ENCODE measurements around the gene TIMMDC1.

The TIMMDC1 gene

GRCh38 chr3:119527714-119528113 is 29.4 kb downstream of the TIMMDC1 start:
- H3K36me3 ChIP-seq (ENCODE audit: control insufficient read depth in 2 of 2, insufficient read depth in 1 of 2, low read length in 2 of 2), result peaks cover 0 to 33% of the 10 kb centered on the region in 2 experiments; a peak in 2 of 3 replicates
- H3K4me3 ChIP-seq (ENCODE audit: low read depth, low read length), result no peak overlapping the region
- CTCF ChIA-PET, result no interaction called here
- H3K9me3 ChIP-seq (ENCODE audit: control insufficient read depth, insufficient read depth, low read depth, low read length), result no peaks in the 10 kb centered on the region
- no peak for TF ChIP-seq ZNF530 (tag by site-specific recombination; IDR thresholded peaks at IDR 0.05; ENCODE audit: low read depth)
- POLR2A ChIA-PET, result no interaction called here
- H3K4me1 ChIP-seq (ENCODE audit: control insufficient read depth, insufficient read depth, low read length), result no peaks in the 10 kb centered on the region
- no peak overlapping the region for H3K27ac ChIP-seq (ENCODE audit: extremely low read depth, low read depth, low read length)

DNA sequence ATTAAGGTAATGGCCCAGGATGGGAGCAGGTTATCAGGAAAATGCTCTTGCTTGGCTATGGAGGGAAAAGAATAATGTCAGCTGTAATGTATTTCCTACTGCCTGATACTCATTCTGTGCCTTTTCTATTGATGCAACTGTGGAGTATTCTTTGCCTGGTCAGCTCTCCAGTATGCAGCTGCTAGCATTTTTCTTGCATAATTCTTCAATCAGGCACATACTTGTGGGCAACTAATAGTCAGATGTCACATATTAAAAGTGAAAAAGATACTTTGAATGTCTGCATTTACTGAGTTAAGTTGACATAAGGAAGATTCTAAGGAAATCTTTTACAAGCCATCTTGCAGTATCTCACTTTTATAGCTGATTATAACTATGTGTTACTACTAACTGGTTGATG is 31.5 kb downstream of the TIMMDC1 start:
- CTCF ChIA-PET, result interaction anchor here (0.6 kb wide), 1 partner anchor 12 kb away, joined by 4 read pairs; no protein-coding TSS in a partner anchor
- H3K4me3 ChIP-seq (ENCODE audit: low read depth, low read length), result no peak overlapping the region
- H3K36me3 ChIP-seq (ENCODE audit: control insufficient read depth in 2 of 2, insufficient read depth in 1 of 2, low read length in 2 of 2), result peaks cover 0 to 11% of the 10 kb centered on the region in 2 experiments; a peak in 1 of 3 replicates
- H3K27ac ChIP-seq (ENCODE audit: extremely low read depth, low read depth, low read length), result no peak overlapping the region
- POLR2A ChIA-PET, result no interaction called here
- H3K4me1 ChIP-seq (ENCODE audit: control insufficient read depth, insufficient read depth, low read length), result no peaks in the 10 kb centered on the region
- TF ChIP-seq ATF2 (tag by site-specific recombination; IDR thresholded peaks at IDR 0.05; ENCODE audit: low read depth), result no peak
- no peak for TF ChIP-seq SALL2 (tag by site-specific recombination; IDR thresholded peaks at IDR 0.05; ENCODE audit: borderline replicate concordance)
- TF ChIP-seq, protein P1, sequence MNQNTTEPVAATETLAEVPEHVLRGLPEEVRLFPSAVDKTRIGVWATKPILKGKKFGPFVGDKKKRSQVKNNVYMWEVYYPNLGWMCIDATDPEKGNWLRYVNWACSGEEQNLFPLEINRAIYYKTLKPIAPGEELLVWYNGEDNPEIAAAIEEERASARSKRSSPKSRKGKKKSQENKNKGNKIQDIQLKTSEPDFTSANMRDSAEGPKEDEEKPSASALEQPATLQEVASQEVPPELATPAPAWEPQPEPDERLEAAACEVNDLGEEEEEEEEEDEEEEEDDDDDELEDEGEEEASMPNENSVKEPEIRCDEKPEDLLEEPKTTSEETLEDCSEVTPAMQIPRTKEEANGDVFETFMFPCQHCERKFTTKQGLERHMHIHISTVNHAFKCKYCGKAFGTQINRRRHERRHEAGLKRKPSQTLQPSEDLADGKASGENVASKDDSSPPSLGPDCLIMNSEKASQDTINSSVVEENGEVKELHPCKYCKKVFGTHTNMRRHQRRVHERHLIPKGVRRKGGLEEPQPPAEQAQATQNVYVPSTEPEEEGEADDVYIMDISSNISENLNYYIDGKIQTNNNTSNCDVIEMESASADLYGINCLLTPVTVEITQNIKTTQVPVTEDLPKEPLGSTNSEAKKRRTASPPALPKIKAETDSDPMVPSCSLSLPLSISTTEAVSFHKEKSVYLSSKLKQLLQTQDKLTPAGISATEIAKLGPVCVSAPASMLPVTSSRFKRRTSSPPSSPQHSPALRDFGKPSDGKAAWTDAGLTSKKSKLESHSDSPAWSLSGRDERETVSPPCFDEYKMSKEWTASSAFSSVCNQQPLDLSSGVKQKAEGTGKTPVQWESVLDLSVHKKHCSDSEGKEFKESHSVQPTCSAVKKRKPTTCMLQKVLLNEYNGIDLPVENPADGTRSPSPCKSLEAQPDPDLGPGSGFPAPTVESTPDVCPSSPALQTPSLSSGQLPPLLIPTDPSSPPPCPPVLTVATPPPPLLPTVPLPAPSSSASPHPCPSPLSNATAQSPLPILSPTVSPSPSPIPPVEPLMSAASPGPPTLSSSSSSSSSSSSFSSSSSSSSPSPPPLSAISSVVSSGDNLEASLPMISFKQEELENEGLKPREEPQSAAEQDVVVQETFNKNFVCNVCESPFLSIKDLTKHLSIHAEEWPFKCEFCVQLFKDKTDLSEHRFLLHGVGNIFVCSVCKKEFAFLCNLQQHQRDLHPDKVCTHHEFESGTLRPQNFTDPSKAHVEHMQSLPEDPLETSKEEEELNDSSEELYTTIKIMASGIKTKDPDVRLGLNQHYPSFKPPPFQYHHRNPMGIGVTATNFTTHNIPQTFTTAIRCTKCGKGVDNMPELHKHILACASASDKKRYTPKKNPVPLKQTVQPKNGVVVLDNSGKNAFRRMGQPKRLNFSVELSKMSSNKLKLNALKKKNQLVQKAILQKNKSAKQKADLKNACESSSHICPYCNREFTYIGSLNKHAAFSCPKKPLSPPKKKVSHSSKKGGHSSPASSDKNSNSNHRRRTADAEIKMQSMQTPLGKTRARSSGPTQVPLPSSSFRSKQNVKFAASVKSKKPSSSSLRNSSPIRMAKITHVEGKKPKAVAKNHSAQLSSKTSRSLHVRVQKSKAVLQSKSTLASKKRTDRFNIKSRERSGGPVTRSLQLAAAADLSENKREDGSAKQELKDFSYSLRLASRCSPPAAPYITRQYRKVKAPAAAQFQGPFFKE (tag by site-specific recombination; IDR thresholded peaks at IDR 0.05; ENCODE audit: borderline replicate concordance), result no peak
- no peak for TF ChIP-seq SCRT1 (tag by site-specific recombination; IDR thresholded peaks at IDR 0.05; ENCODE audit: borderline replicate concordance)
- no peak for TF ChIP-seq ZNF530 (tag by site-specific recombination; IDR thresholded peaks at IDR 0.05; ENCODE audit: low read depth)
- H3K9me3 ChIP-seq (ENCODE audit: control insufficient read depth, insufficient read depth, low read depth, low read length), result no peaks in the 10 kb centered on the region

DNA sequence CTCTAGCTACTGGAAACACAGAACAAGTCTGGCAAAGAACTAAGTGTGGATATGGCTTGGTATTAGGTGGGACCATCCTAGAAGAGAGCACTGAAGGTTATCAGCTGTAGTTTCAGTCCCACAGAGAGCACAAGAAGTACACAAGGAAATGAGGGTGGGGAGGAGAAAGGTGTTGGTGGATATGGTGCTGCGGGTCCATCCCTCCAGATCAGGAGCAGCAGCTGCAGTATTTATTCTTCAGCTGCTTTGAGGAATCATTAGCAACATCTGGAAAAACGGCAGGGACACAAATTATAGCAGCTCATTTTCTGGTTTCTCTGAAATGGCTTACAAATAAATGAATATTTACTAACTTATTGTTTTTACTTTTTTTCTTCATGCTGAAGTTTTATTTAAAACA is 32.1 kb downstream of the TIMMDC1 start:
- no peak overlapping the region for H3K27ac ChIP-seq (ENCODE audit: extremely low read depth, low read depth, low read length)
- ChIA-PET POLR2A (no interaction called here), CTCF (interaction anchor here (0.6 kb wide), 1 partner anchor 11 kb away, joined by 4 read pairs; no protein-coding TSS in a partner anchor)
- no peaks in the 10 kb centered on the region for H3K4me1 ChIP-seq (ENCODE audit: control insufficient read depth, insufficient read depth, low read length)
- no peak overlapping the region for H3K4me3 ChIP-seq (ENCODE audit: low read depth, low read length)
- H3K36me3 ChIP-seq (ENCODE audit: control insufficient read depth in 2 of 2, insufficient read depth in 1 of 2, low read length in 2 of 2), result peaks cover 0 to 5% of the 10 kb centered on the region in 2 experiments; a peak in 1 of 3 replicates
- no peaks in the 10 kb centered on the region for H3K9me3 ChIP-seq (ENCODE audit: control insufficient read depth, insufficient read depth, low read depth, low read length)
- TF ChIP-seq SCRT2 (tag by site-specific recombination; IDR thresholded peaks at IDR 0.05), result no peak
- TF ChIP-seq, protein P2, sequence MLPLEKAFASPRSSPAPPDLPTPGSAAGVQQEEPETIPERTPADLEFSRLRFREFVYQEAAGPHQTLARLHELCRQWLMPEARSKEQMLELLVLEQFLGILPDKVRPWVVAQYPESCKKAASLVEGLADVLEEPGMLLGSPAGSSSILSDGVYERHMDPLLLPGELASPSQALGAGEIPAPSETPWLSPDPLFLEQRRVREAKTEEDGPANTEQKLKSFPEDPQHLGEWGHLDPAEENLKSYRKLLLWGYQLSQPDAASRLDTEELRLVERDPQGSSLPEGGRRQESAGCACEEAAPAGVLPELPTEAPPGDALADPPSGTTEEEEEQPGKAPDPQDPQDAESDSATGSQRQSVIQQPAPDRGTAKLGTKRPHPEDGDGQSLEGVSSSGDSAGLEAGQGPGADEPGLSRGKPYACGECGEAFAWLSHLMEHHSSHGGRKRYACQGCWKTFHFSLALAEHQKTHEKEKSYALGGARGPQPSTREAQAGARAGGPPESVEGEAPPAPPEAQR (tag by site-specific recombination; IDR thresholded peaks at IDR 0.05), result no peak

DNA sequence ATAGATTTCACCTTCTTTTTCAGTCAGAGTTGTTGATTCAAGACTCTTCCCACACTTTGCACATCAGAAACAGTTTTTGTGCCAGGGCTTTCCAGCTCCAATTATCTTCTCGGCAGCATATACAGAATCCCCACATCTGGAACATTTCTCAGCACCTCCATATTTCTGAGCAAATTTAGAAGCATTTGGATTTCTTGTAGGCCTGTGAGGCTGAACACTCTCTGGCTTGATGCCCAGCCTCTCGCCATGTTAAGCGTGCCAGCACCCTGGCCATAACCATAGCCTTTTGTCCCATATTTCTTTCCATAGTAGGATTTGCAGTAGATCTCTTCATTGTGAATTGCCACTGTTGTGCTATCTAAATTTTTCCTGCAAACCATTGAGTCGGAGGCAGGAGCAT is 32.8 kb downstream of the TIMMDC1 start:
- H3K4me3 ChIP-seq (ENCODE audit: low read depth, low read length), result no peak overlapping the region
- ChIA-PET CTCF (no interaction called here), POLR2A (no interaction called here)
- no peaks in the 10 kb centered on the region for H3K9me3 ChIP-seq (ENCODE audit: control insufficient read depth, insufficient read depth, low read depth, low read length)
- no peak overlapping the region for H3K27ac ChIP-seq (ENCODE audit: extremely low read depth, low read depth, low read length)
- H3K4me1 ChIP-seq (ENCODE audit: control insufficient read depth, insufficient read depth, low read length), result no peaks in the 10 kb centered on the region
- H3K36me3 ChIP-seq (ENCODE audit: control insufficient read depth in 2 of 2, insufficient read depth in 1 of 2, low read length in 2 of 2), result peaks cover 0 to 1% of the 10 kb centered on the region in 2 experiments; a peak in 1 of 3 replicates
- TF ChIP-seq OSR2 (tag by site-specific recombination; IDR thresholded peaks at IDR 0.05), result no peak
- no peak for TF ChIP-seq ZNF324 (tag by site-specific recombination; IDR thresholded peaks at IDR 0.05)
- TF ChIP-seq ZNF558 (tag by site-specific recombination; IDR thresholded peaks at IDR 0.05), result no peak
- TF ChIP-seq ZNF138 (tag by site-specific recombination; IDR thresholded peaks at IDR 0.05; ENCODE audit: borderline replicate concordance), result no peak
- no peak for TF ChIP-seq ZNF37A (tag by site-specific recombination; IDR thresholded peaks at IDR 0.05)
- no peak for TF ChIP-seq ZNF660 (tag by site-specific recombination; IDR thresholded peaks at IDR 0.05)
- TF ChIP-seq SETDB1 (IDR thresholded peaks at IDR 0.05; ENCODE audit: insufficient read length, low read length), result no peak
- TF ChIP-seq, protein P3, sequence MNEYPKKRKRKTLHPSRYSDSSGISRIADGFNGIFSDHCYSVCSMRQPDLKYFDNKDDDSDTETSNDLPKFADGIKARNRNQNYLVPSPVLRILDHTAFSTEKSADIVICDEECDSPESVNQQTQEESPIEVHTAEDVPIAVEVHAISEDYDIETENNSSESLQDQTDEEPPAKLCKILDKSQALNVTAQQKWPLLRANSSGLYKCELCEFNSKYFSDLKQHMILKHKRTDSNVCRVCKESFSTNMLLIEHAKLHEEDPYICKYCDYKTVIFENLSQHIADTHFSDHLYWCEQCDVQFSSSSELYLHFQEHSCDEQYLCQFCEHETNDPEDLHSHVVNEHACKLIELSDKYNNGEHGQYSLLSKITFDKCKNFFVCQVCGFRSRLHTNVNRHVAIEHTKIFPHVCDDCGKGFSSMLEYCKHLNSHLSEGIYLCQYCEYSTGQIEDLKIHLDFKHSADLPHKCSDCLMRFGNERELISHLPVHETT (tag by site-specific recombination; IDR thresholded peaks at IDR 0.05), result no peak
- no peak for TF ChIP-seq KLF9 (tag by site-specific recombination; IDR thresholded peaks at IDR 0.05; ENCODE audit: low read depth)
